Femur (tissue), 1 donor: ENCODE data around the gene SNAPC2.
"Not testable (repeated sequence)": the region's sequence is repeated elsewhere in the genome, so short reads cannot be mapped to it uniquely, and the experiment has no call there.

Source experiments
- DNase-seq: peaks from one replicate; pipeline ENCODE4 v3.0.0-alpha.2; 2017

SNAPC2 gene

GRCh38 chr19:7888826-7889217 is 31.3 kb upstream of the SNAPC2 start:
- DNase-seq: no peak

- not testable (repeated sequence) for DNase-seq
Measured at GRCh38 chr19:7893362-7894101, 26.6 kb upstream of the SNAPC2 start.

- no peak for DNase-seq
Measured at GRCh38 chr19:7894612-7895309, 25.4 kb upstream of the SNAPC2 start.

GRCh38 chr19:7895565-7895964 is 24.6 kb upstream of the SNAPC2 start:
- DNase-seq: no peak

- DNase-seq: no peak
Measured at GRCh38 chr19:7897292-7897691, 22.8 kb upstream of the SNAPC2 start.

GRCh38 chr19:7898967-7899366 is 21.2 kb upstream of the SNAPC2 start:
- DNase-seq: no peak

- peak; percentile 16 for DNase-seq
Measured at GRCh38 chr19:7899751-7900378, 20.3 kb upstream of the SNAPC2 start.

GRCh38 chr19:7900401-7900870 is 19.7 kb upstream of the SNAPC2 start:
- no peak for DNase-seq

GRCh38 chr19:7900931-7901330 is 19.2 kb upstream of the SNAPC2 start:
- peak; percentile 29 for DNase-seq

- no peak for DNase-seq
Measured at GRCh38 chr19:7901337-7901736, 18.8 kb upstream of the SNAPC2 start.

- DNase-seq: no peak
Measured at GRCh38 chr19:7902796-7903243, 17.3 kb upstream of the SNAPC2 start.

- peak; percentile 100 for DNase-seq
Measured at GRCh38 chr19:7903244-7904073, 16.7 kb upstream of the SNAPC2 start, which contains the start of gene MAP2K7. TSS of gene MAP2K7 (plus strand) at chr19:7903877. CDS start at chr19:7903945, 68 bp downstream.

GRCh38 chr19:7904074-7905020 is 15.8 kb upstream of the SNAPC2 start:
- DNase-seq: peak; percentile 72

- DNase-seq: peak; percentile 36
Measured at GRCh38 chr19:7905268-7905667, 14.9 kb upstream of the SNAPC2 start.

- DNase-seq: no peak
Measured at GRCh38 chr19:7905859-7906258, 14.3 kb upstream of the SNAPC2 start.

- peak; percentile 13 for DNase-seq
Measured at GRCh38 chr19:7907122-7907521, 13.0 kb upstream of the SNAPC2 start.

- DNase-seq: peak; percentile 14
Measured at GRCh38 chr19:7907544-7907943, 12.6 kb upstream of the SNAPC2 start.

- DNase-seq: no peak
Measured at GRCh38 chr19:7908078-7908699, 11.9 kb upstream of the SNAPC2 start.

GRCh38 chr19:7908742-7909461 is 11.2 kb upstream of the SNAPC2 start:
- DNase-seq: no peak

- DNase-seq: no peak
Measured at GRCh38 chr19:7909471-7910067, 10.6 kb upstream of the SNAPC2 start.
